K562 (cell line): ENCODE results near the gene COX6A1. TPM values are rescaled to one million over a fixed set of nuclear protein-coding genes. Genes with fewer than 3 reads are reported as not detected.

Experiments
- ATF1 ChIP-seq, 2 experiments: fragments of 450-650 bp in 1 of 2; IDR thresholded peaks; 2 replicates each; pipeline ENCODE4 v1.6.1; 2016; ENCODE audit warnings: missing compliant biosample characterization in 1 of 2, missing genetic modification characterization in 1 of 2
- CEBPB ChIP-seq: fragments of 450-650 bp; IDR thresholded peaks from 2 replicates; pipeline ENCODE4 v1.6.1; 2016; ENCODE audit warnings: missing genetic modification characterization, missing compliant biosample characterization
- CTBP1 ChIP-seq: fragments of 450-650 bp; IDR thresholded peaks from 2 replicates; pipeline ENCODE4 v1.6.1; 2016; ENCODE audit warnings: borderline replicate concordance
- EZH2 ChIP-seq: IDR thresholded peaks from 2 replicates; pipeline ENCODE4 v1.6.1; 2012; ENCODE audit warnings: low read depth, mild to moderate bottlenecking, inconsistent platforms, low read length, borderline replicate concordance
- FOXK1 ChIP-seq: sonication (generic); formaldehyde crosslinking; IDR thresholded peaks from 2 replicates; pipeline ENCODE4 v1.8.0; 2022; ENCODE audit warnings: missing genetic modification reagents, mild to moderate bottlenecking, borderline replicate concordance
- MAFF ChIP-seq: IDR thresholded peaks from 2 replicates; pipeline ENCODE4 v1.6.1; 2012; ENCODE audit warnings: low read length, improper control_type of control experiment
- MAFG ChIP-seq: fragments of 450-650 bp; conservative IDR thresholded peaks from 2 replicates; pipeline ENCODE4 v1.6.1; 2016; ENCODE audit warnings: missing genetic modification characterization, missing compliant biosample characterization
- MYC ChIP-seq, 2 experiments: fragments of 250-450 bp in 1 of 2; sonication (Bioruptor Pico) in 1 of 2; IDR thresholded peaks; 2 replicates each; pipeline versions ENCODE4 v1.5.1 to v1.6.1; 2012 to 2021; ENCODE audit warnings: low read depth in 2 of 2, borderline replicate concordance in 1 of 2, improper control_type of control experiment in 1 of 2, low read length in 1 of 2, mild to moderate bottlenecking in 1 of 2, moderate library complexity in 1 of 2
- SMARCA4 ChIP-seq: fragments of 450-650 bp; IDR thresholded peaks from 2 replicates; pipeline ENCODE4 v1.6.1; 2016
- SMARCC2 ChIP-seq: fragments of 450-650 bp; IDR thresholded peaks from 2 replicates; pipeline ENCODE4 v1.6.1; 2017; ENCODE audit warnings: antibody characterized with exemption, moderate library complexity, mild to moderate bottlenecking, low read depth
- SPI1 ChIP-seq: IDR thresholded peaks from 2 replicates; pipeline ENCODE4 v1.6.1; 2011; ENCODE audit warnings: low read depth, low read length, control low read depth, borderline replicate concordance
- YY1 ChIP-seq, 3 experiments: IDR thresholded peaks; 2 replicates each; pipeline ENCODE4 v1.6.1; 2011; ENCODE audit warnings: low read length in 2 of 3, mild to moderate bottlenecking in 2 of 3, moderate library complexity in 2 of 3, borderline replicate concordance in 1 of 3, control low read depth in 1 of 3, low read depth in 1 of 3; ENCODE audit not compliant: insufficient read depth in 3 of 3, insufficient replicate concordance in 2 of 3, control insufficient read depth in 1 of 3, insufficient read length in 1 of 3; ENCODE audit errors: extremely low read depth in 1 of 3
- ZBTB1 ChIP-seq: sonication (generic); formaldehyde crosslinking; IDR thresholded peaks from 2 replicates; pipeline ENCODE4 v1.8.1; 2023; ENCODE audit warnings: missing genetic modification reagents, low read depth, mild to moderate bottlenecking, borderline replicate concordance
- polyA plus RNA-seq, 8 experiments: library from polyadenylated mRNA; depleted of rRNA in 4 of 8; stranded (reverse) in 5 of 8; unstranded in 3 of 8; fragments of >200 nt; fragmentation: Nextera tagmentation in 2 of 8; fragmentation: Illumina TruSeq in 1 of 8; extraction: Ambion mirVana in 2 of 8; extraction: Trizol in 1 of 8; gene quantifications; 2 replicates each; pipeline versions ENCODE4 v1.2.1 to v1.2.3, GENCODE V29; 2011 to 2014; ENCODE audit warnings: inconsistent platforms in 1 of 8, missing spikeins in 1 of 8
- total RNA-seq, 7 experiments: library from RNA; depleted of rRNA in 6 of 7; stranded (reverse); fragments of >200 nt in 6 of 7; fragmentation: Illumina TruSeq in 2 of 7; extraction: Trizol in 2 of 7; gene quantifications; 2 replicates each; pipeline versions ENCODE4 v1.2.1 to v1.2.3, GENCODE V29; 2011 to 2021; ENCODE audit warnings: low replicate concordance in 1 of 7
- TF ChIP-seq, protein P1 (sequence below): IDR thresholded peaks from 3 replicates; pipeline ENCODE4 v1.6.1; 2011; ENCODE audit warnings: borderline replicate concordance, mild to moderate bottlenecking, moderate library complexity; ENCODE audit not compliant: insufficient read length; ENCODE audit errors: extremely low read depth
- TF ChIP-seq, protein P2 (sequence below): sonication (generic); formaldehyde crosslinking; IDR thresholded peaks from 2 replicates; pipeline ENCODE4 v1.8.0; 2022; ENCODE audit warnings: mild to moderate bottlenecking, missing genetic modification reagents
- TF ChIP-seq, protein P3 (sequence below): sonication (generic); formaldehyde crosslinking; IDR thresholded peaks from 2 replicates; pipeline ENCODE4 v1.8.0; 2022; ENCODE audit warnings: missing genetic modification reagents, mild to moderate bottlenecking, moderate library complexity, borderline replicate concordance
- TF ChIP-seq, protein P4 (sequence below): IDR thresholded peaks from 2 replicates; pipeline ENCODE4 v1.6.1; 2011; ENCODE audit not compliant: insufficient read length; ENCODE audit errors: extremely low read depth

The COX6A1 gene
- total and polyA plus RNA-seq, 9 of the 15 experiments (the other 6 are each of a cell fraction or from before 2014, with no cell fraction given) = 414 to 4,142 (median 931) TPM

DNA sequence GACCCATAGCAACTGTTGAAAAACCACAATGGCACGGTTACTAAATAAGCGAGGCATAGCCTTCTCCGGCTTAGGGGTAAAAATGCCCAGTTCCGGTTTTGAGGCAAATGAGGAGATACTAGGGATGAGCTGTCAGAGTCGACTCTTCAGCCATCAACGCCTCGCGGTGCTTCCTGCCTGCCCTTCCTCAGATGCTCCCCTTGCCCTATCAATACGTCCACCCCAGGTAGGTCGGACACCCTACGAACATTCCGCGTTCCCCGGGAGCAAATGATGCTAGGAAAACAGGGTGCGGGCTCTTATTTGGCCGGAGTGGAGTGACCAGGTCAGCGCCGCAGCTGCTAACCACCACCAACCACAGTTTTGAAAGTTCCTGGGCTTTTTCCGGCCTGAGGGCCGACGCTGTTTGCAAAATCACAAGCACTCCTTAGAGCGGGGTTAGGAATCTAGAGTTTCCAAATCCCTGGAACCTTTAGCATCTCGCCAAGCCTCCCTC lies 30.5 kb downstream of the COX6A1 start (continued):
- TF ChIP-seq, protein P1, sequence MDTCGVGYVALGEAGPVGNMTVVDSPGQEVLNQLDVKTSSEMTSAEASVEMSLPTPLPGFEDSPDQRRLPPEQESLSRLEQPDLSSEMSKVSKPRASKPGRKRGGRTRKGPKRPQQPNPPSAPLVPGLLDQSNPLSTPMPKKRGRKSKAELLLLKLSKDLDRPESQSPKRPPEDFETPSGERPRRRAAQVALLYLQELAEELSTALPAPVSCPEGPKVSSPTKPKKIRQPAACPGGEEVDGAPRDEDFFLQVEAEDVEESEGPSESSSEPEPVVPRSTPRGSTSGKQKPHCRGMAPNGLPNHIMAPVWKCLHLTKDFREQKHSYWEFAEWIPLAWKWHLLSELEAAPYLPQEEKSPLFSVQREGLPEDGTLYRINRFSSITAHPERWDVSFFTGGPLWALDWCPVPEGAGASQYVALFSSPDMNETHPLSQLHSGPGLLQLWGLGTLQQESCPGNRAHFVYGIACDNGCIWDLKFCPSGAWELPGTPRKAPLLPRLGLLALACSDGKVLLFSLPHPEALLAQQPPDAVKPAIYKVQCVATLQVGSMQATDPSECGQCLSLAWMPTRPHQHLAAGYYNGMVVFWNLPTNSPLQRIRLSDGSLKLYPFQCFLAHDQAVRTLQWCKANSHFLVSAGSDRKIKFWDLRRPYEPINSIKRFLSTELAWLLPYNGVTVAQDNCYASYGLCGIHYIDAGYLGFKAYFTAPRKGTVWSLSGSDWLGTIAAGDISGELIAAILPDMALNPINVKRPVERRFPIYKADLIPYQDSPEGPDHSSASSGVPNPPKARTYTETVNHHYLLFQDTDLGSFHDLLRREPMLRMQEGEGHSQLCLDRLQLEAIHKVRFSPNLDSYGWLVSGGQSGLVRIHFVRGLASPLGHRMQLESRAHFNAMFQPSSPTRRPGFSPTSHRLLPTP = no peak
- no peak for TF ChIP-seq SMARCA4
- TF ChIP-seq, protein P2, sequence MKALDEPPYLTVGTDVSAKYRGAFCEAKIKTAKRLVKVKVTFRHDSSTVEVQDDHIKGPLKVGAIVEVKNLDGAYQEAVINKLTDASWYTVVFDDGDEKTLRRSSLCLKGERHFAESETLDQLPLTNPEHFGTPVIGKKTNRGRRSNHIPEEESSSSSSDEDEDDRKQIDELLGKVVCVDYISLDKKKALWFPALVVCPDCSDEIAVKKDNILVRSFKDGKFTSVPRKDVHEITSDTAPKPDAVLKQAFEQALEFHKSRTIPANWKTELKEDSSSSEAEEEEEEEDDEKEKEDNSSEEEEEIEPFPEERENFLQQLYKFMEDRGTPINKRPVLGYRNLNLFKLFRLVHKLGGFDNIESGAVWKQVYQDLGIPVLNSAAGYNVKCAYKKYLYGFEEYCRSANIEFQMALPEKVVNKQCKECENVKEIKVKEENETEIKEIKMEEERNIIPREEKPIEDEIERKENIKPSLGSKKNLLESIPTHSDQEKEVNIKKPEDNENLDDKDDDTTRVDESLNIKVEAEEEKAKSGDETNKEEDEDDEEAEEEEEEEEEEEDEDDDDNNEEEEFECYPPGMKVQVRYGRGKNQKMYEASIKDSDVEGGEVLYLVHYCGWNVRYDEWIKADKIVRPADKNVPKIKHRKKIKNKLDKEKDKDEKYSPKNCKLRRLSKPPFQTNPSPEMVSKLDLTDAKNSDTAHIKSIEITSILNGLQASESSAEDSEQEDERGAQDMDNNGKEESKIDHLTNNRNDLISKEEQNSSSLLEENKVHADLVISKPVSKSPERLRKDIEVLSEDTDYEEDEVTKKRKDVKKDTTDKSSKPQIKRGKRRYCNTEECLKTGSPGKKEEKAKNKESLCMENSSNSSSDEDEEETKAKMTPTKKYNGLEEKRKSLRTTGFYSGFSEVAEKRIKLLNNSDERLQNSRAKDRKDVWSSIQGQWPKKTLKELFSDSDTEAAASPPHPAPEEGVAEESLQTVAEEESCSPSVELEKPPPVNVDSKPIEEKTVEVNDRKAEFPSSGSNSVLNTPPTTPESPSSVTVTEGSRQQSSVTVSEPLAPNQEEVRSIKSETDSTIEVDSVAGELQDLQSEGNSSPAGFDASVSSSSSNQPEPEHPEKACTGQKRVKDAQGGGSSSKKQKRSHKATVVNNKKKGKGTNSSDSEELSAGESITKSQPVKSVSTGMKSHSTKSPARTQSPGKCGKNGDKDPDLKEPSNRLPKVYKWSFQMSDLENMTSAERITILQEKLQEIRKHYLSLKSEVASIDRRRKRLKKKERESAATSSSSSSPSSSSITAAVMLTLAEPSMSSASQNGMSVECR = no peak
- TF ChIP-seq FOXK1 (CRISPR knock-in tag) = no peak
- no peak for TF ChIP-seq CEBPB (tag)
- TF ChIP-seq MAFF = no peak
- TF ChIP-seq SPI1 = peak; percentile 83
- TF ChIP-seq SMARCC2 = no peak
- TF ChIP-seq, protein P3, sequence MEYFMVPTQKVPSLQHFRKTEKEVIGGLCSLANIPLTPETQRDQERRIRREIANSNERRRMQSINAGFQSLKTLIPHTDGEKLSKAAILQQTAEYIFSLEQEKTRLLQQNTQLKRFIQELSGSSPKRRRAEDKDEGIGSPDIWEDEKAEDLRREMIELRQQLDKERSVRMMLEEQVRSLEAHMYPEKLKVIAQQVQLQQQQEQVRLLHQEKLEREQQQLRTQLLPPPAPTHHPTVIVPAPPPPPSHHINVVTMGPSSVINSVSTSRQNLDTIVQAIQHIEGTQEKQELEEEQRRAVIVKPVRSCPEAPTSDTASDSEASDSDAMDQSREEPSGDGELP = peak; percentile 51; the same call in 1 of the 2 replicates
- TF ChIP-seq, protein P4, sequence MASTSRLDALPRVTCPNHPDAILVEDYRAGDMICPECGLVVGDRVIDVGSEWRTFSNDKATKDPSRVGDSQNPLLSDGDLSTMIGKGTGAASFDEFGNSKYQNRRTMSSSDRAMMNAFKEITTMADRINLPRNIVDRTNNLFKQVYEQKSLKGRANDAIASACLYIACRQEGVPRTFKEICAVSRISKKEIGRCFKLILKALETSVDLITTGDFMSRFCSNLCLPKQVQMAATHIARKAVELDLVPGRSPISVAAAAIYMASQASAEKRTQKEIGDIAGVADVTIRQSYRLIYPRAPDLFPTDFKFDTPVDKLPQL = no peak
- no peak for TF ChIP-seq ZBTB1 (CRISPR knock-in tag)
- peak; percentile 41; the same call in 1 of the 2 replicates for TF ChIP-seq CTBP1
- peak; percentile 42; the same call in 1 of the 2 replicates for TF ChIP-seq MYC (IDR thresholded peaks at IDR 0.05; ENCODE audit: low read depth, low read length)
- TF ChIP-seq MYC (CRISPR knock-in tag; IDR thresholded peaks at IDR 0.05; ENCODE audit: borderline replicate concordance, low read depth) = no peak
- peak in 1 of 3 experiments; percentile 11 for TF ChIP-seq YY1 (IDR thresholded peaks at IDR 0.05; ENCODE audit: borderline replicate concordance in 1 of 3, control insufficient read depth in 1 of 3, extremely low read depth in 1 of 3, insufficient read depth in 3 of 3, insufficient read length in 1 of 3, insufficient replicate concordance in 2 of 3, low read depth in 1 of 3, low read length in 2 of 3)
- no peak for TF ChIP-seq MAFG (tag)
- TF ChIP-seq EZH2 = no peak
- no peak for TF ChIP-seq ATF1 (CRISPR knock-in tag; IDR thresholded peaks at IDR 0.05)
- 0 out of 2 replicates have a peak, but pooled peaks have one; percentile 32 for TF ChIP-seq ATF1 (tag; IDR thresholded peaks at IDR 0.05)
